ENCODE measurements around the gene KLHL24.
"Not testable (repeated sequence)": the region's sequence is repeated elsewhere in the genome, so short reads cannot be mapped to it uniquely, and the experiment has no call there.

DNA sequence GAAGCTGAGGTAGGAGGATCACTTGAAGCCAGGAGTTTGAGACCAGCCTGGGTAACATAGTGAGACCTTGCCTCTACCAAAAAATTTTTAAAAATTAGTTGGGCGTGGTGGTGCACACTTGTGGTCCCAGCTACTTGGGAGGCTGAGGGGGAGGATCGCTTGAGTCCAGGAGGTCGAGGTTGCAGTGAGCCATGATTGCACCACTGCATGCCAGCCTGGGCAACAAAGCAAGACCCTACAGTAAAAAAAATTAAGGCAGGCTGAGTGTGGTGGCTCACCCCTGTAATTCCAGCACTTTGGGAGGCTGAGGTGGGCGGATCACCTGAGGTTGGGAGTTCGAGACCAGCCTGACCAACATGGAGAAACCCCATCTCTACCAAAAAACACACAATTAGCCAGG, 54.2 kb downstream of the KLHL24 start:
- not testable (repeated sequence) for TF ChIP-seq PRRX2 (CRISPR knock-in tag; IDR thresholded peaks at IDR 0.05); MXD4 (CRISPR knock-in tag; IDR thresholded peaks at IDR 0.05; ENCODE audit: borderline replicate concordance); GABPB1 (CRISPR knock-in tag; IDR thresholded peaks at IDR 0.05); ZNF121 (CRISPR knock-in tag; IDR thresholded peaks at IDR 0.05)

Data from WTC11 (cell line).